NCI-H1417 (cell line): ENCODE measurements around the gene IKZF1.

ENCODE experiments used
- DNase-seq, 3 experiments: peaks; one replicate each; lab custom pipeline; 2025; lab: John Stamatoyannopoulos, UW

IKZF1 gene

DNA sequence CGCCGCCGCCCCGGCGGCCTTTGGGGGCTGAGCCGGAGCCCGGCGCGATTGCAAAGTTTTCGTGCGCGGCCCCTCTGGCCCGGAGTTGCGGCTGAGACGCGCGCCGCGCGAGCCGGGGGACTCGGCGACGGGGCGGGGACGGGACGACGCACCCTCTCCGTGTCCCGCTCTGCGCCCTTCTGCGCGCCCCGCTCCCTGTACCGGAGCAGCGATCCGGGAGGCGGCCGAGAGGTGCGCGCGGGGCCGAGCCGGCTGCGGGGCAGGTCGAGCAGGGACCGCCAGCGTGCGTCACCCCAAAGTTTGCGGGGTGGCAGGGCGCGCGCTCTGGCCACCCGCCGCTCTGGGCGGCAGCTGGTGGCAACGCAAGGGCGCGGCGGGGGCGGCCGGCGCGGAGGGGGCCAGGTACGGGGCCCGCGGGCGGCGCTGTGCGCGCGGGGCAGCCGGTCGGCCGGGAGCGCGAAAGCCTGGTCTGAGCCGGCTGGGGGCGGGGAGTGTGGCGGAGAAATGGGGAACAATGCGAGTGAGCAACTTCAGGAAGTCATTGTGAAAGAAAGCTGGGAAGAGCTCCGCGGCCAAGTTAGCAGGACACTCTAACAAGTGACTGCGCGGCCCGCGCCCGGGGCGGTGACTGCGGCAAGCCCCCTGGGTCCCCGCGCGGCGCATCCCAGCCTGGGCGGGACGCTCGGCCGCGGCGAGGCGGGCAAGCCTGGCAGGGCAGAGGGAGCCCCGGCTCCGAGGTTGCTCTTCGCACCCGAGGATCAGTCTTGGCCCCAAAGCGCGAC lies at the start of gene IKZF1:
Gene IKZF1 (plus strand): TSS at position 588 of the 782 bp plus-strand sequence. CDS start 14,346 bp downstream, outside the sequence.
- DNase-seq, result no peak

DNA sequence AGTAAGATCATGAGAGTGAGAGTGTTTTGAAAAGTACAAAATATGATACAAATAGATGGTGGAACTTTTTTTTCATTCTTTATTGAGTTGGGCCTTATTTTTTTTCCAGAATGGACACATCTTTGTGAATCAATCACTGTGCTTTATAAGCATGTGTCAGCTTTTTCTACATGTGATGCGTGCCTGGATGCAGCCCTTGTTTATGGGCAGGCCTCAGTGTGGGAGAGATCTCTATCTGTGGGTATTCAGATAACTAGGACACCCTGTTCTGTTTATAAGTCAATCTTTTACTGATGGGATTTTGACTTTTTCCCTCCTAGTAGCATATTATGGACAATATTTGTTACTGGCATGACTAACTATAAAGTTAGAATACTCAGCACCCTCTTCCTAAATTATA lies 42.9 kb upstream of the IKZF1 start:
- DNase-seq, result no peak

DNA sequence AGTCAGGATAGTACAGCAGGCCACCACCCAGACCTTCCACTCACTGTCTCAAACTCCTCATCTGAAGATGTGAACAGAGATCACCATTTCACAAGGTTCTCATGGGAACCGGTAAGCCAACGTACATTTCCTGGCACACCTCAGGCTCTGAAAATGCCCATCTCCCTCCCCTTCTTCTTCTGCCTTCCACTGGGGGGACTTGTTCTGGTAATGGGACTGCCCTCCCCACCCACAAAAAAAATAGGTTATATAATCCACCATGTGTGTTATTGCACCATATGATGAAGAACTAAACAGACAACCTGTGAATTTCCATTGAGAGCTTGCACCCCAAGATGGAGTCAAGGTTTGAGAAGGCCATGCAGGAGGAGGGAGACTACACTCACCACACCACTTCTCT lies 42.1 kb upstream of the IKZF1 start:
- DNase-seq, result no peak

DNA sequence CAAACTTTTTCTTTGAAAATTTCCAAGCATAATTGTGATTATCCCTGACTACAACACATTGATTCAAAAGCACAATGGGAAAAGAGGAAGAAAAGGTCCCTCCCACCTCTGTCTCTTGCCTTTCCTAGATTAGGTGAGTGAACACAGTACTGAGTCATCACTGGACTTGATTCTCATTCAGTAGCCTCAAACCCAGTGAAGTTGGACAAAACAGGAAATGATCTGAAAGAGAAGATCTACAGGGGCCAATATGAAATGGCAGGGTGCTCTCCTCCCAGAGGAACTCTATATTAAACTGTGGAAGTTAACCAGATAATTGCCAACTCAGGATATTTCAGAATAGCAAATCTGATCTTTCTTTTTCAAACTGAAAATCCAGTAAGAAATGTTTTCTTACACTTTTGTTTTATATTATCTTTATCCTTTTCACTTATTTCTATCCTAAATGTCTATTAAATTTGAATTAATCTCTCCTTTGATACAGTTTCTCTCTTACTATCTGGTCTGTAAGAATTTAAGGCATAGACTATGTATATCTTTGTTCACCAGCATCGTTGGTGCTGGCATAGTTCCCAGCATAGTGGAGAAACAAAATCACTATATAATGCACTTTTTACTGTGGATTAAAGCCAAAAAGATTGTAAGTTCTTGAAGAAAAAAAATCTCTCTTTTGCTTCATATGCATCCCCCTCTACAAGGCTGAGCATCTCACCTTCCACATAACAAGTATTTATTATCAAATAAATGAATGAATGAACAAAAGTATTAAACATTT lies 41.4 kb upstream of the IKZF1 start:
- no peak for DNase-seq

DNA sequence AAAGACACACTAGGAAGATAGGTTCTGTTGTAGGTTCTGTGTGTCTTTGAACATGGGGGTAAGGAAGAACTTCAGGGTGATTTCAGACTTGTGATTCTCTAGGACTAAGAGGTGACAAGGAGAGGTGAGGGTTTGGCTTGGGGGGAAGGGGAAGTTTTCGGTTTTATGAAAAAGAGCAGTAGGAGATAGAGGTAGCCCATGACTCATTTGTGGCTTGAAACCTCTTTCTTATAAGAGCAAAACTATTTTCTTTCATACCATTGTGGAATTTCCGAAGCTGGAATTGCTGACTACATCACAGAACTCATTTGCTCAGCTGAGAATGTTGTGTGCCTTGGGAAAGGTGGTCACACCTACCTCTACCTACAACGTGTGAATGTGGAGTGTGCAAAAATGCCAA lies 39.6 kb upstream of the IKZF1 start:
- DNase-seq, result no peak

DNA sequence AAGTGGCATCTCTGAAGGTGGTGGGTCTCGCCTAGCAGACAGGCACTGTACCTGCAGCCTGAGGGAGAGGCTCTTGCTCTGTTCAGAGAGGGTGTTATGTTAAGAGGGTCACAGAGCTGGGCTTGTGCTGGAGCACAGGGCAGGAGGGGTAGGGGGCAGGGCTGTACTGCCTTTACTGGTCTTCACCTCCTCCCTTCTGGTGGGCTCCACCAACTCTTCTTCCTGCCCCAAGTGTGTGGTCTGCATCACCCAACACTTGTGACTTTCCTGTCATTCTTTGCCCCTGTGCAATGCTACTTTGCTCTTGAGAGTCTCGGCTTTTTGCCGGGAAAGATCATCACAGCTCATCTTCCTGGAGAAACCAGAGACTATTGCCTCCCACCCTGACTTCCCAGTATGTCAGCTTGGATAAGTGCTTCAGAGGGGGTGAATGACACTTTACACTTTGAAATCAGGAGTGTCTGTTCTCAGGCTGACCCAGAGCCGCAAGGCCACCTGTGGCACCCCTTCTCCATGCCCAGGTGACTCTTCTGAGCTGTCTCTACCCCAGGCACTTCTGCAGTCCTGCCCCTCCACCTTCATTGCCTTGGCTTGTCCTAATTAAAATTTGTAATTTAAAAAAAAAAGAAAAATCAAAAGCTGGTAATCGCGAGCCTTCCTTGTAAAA lies 38.4 kb upstream of the IKZF1 start:
- no peak for DNase-seq

DNA sequence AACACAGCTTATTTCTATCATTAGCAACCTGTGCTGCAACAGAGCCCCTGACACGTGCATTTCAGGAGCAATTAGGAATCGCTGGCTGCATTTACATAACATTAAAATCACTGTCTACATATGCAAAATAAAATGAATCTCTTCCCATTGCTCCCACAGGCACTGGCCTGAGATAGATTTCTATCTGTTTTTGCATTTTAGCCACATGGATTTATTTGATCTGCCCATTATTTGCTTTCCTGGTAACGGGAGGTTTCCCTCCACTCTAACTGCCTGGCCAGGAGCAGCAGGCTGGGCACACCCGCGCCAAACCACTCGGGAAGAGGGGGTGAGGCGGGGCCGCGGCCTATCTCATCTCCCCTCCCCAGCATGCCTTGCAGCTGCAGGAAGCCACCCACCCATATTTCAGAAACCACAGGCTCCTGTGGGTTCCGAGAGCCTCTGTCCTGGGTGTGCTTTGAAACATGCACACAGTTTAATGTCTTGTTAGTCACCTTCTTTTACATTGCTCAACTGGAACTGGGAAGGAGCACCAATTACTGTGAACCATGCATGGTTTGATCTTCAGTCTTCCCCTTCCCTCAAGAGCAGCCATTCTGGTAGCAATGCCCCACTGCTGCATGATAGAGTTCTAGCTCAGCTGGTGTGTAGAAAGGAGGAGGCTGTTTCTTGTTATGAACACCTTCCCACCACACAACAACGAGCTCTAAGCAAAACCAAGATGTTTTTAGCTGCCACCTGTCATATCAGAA lies 37.7 kb upstream of the IKZF1 start:
- no peak for DNase-seq

DNA sequence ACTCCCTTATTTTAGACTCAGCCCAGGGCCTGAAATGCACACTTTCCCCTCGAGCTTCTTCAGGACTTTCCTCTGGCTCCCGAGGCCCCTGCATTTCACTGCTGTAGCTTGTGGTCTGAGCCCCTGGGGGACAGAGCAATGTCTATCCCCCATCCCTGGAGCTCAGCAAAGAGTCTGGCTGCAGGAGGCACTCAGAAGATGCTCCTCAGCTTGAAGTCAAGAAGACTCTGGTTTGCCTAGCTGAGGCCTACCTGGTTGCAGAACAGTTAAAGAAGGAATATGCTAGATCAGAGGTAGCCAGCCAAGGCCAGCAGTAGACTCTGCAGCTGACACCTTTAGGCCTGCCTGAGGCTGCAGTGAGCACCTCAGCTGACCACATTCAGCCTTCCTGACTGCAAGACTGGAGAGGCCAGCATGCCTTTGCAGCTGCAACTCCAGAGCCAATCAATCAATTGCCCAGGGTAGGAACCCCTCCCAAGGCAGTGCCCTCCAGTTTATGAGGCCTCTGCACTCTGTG lies 36.9 kb upstream of the IKZF1 start:
- no peak for DNase-seq

DNA sequence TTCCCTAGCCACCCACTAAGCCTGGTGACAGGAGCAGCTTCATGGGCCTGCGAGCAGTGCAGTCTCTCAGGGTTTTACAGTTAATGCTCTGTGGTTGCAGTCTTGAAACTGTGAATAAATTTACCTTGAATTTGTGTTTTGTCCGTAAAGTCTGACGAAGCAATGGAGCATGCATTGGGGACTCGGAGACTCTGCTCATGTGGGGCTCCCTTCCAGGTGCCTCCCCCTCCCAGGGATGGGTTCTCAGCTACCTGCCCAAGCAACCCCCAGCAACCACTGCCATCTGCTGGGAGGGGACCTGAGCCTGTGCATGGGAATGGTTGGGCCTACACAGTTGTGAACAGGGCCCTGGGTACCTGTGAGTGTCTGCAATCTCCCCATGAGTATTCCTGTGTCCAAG lies 36.3 kb upstream of the IKZF1 start:
- DNase-seq, result no peak

DNA sequence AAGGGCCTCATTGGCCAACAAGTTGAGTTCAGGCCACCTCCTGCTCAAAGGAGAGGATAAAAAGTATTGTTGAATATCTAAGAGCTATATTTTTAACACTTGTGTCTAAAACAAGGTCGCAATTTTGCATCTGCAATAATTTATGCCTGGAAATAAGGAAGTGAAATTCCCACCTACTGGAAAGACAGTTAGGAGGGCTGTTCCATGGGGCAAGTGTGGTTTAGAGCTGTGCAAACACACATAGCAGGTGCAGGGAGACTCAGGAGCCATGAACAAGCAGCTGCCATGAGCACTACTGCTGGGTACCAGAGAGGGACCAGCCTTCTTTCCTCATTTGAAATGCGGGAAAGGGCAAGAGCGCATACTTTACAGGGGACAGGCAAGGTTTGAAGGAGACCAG lies 35.5 kb upstream of the IKZF1 start:
- DNase-seq, result no peak

DNA sequence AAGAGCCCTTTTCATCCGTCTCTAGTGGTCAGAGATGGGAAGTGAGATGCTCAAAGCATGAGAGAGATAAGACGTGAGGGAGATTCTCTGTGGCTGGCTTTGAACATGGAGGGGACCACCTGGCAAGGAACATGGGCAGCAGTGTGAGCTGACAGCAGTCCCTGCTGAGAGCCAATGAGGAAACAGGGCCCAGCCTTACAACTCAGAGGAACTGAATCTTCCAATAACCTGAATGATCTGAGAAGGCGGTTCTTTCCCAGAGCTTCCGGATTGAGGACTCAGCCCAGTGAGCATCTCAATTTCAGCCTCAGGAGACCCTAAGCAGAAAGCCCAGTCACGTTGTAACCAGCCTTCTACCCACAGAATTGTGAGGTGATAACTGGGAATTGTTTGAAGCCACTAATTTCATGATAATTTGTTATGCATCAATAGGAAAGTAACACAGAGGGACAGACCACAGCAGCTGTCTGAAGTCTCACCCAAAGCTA lies 33.9 kb upstream of the IKZF1 start:
- DNase-seq, result no peak

DNA sequence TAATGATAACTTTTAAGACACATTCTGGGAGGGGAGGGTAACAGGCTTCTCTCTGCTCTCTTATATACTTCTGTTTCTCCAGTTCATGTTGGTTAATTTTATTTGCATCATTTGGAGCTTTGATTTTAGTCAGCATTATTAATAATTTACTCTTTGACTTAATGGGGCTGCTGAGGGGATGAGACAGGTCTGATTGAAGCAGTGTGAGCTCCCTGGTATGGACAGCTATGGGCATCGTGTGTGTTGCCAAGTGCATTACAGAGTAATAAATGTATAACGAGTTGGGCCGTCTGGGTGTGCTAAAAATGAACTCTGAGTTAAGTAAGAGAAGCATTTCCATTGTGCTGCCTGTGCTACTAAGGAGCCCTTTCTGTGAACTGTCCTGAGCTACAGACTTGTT lies 31.7 kb upstream of the IKZF1 start:
- DNase-seq, result no peak

DNA sequence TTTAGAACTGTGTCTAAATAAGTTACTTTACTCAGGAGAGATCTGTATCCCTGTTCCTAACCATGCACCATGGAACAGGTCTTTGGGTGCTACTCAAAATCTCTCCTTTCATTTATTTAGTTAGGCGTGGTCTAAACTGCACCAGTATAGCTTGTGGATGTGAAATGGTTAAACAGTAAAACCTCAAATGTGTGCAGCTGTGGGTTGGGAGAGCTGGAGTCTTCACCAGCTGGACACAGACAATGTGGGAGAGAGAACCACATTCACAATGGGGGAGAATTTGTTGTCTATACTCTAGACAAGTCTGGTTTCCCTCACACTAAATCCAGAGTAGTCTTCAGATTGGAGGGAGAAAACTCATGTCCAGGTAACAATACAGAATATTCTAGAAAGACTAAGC lies 31.2 kb upstream of the IKZF1 start:
- DNase-seq, result no peak

DNA sequence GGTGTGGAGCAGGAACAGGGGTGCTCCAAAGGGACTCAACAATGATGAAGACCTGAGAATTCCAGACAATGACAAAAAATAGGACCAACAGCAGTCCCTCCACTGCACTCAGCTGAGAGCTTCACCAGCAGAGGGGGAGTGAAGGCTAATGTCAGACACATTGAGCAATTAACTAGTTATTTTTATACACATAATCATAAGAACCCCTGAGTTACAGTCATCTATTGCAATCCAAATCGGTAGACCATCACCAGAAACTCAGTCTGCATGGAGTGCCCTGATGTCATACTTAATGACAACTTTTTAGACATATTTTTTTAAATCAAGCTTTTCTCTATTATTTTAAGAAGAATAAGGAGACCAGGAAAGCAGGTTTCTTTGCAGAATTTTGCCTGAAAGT lies 30.6 kb upstream of the IKZF1 start:
- DNase-seq, result no peak

DNA sequence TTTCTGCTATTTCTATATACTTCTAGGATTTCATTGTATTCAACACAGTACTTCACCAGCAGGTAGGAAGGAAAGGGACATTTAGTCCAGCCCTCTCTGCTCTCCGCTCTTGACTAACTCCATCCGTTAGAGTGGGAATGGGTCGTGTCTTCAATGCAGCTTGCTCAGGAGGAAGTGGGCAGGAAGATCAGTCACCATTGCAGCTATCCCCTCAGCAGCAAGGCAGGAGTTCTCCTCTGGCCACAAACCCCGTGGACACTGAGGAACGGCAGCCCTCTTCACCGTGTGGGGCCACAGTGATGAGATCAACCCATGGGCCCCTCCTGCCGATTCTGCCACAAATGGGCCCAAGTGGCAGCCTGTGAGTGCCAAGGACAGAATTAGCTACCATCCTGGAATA lies 30.2 kb upstream of the IKZF1 start:
- DNase-seq, result no peak

DNA sequence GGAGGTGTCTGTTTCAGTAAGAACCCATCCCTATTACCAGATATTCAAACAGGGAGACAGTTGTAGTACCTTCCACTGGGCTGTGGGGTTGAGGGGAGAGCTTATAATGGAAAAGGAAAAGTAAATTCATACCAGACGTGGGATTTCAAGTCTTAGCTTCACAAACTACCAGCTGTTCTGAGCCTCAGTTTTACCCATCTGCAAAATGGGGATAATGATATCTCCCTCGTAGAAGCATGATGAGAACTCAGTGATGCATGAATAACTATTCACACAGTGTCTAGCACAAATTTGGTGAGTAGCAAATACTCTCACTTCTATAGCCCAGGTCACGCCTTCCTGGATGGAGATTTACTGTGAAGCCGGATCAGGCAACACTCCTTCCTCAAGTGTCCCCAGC lies 29.1 kb upstream of the IKZF1 start:
- DNase-seq, result peak in 1 of 3 experiments; percentile 31

DNA sequence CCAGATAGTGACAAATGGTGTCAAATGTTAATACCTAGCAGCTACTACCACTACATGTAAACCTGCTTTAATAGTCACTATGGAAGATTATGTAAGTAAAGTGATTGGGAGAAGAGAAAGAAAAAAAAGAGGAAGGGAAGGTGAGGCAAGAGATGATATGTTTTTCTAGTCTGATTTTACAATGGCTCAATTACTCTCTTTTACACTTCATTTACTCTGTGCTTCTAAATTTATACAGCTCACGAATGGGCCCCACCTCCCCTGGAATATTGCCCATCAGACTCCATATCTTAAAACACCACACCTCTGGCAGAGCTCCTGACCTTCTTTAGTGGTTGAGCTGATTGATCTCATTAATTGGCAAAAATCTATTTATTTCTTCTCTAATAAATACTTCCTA lies 28.0 kb upstream of the IKZF1 start:
- DNase-seq, result no peak

DNA sequence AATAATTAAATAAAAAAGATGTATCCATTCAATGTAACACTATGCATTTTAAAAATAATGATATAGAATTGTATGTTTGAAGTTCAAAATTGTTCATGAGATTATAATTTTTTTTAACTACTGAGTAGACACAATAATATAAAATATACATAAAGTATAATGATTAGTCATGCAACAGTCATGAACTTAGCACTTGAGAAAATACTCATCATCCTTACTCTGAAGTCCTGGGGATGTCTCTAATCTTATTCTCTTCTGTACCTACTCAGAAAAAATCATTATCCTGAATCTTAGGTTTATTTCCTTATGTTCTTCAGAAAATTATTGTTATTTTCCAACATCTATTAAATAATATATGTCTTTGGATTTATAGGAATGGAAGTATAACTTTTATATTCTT lies 26.4 kb upstream of the IKZF1 start:
- DNase-seq, result no peak

DNA sequence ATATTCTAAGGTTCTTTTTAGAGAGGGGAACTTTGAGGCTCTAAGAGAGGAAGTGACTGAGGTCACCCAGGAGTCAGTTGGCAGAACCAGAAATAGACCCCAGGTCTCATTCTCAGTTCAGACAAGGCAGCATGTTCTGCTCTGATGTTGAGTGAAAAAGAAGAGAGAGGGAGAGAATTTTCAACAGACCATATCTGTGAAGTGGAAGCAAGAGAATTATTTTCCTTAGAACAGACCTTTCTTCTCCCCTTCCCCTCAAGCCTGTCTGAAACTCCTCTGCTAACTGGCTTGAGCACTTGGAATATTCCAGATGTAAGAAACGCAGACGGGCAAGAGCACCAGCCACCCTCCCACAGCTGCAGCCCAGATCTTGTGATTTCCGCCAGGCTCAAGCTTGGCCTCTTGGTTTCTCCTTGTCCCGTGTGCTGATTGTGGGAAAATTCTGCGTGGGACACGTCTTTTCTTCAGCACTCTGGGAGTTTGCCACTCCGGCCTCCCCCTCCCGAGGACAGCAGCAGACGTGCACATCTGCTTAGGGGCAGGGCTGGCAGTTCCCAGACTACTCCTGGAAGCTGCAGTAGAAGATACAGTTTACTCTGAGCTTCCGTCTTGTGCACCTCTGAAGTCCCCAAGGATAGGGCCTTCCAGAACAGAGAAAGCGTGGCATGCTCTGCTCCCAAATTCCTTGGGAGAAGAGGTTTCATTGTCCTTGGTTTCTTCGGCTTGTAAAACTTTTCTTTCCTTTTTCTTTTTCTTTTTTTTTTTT lies 22.7 kb upstream of the IKZF1 start:
- DNase-seq, result no peak

DNA sequence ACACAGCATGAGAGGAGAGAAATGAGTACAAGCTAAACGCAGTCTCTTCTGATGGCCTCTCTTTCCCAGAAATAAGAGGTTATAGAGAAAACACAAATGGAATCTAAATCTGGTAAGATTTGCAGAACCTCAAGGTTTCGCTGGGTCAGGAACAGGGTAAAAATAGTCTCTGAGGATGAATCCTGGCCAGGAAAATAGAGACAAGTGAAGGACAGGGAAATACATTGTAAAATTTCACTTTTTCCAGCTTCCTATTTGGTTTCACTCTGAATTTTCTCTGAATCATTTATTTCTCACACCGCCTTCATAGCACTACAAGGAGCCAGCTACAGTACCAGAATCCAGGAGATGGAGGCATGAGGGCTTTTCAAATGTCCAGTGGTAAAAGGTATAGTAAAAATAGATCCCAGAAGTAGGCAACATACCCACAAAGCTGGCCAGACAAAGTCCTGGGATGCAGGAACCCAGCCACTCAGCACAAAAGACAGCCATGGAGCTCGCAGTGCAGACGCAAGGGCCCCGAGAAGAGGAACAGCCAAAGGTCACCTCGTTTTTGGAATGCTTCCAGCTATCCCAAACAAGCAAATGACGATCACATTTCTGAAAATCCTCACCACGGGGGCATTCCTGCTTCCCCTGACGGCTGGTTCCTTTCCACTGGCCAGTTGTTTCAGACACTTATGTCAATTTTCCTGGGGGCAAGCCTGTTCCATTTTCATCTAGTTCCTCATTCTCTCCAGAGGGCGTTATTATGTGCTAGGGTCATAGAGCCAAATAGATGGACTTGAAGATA lies 21.5 kb upstream of the IKZF1 start:
- no peak for DNase-seq
